H1 (cell line): ENCODE data around the gene CIROP. TPM values are rescaled to one million over a fixed set of nuclear protein-coding genes. Genes with fewer than 3 reads are reported as not detected.

Experiments
- BRCA1 ChIP-seq: IDR thresholded peaks from 2 replicates; pipeline ENCODE4 v1.6.1; 2012; ENCODE audit warnings: low read depth, low read length, improper control_type of control experiment
- CHD2 ChIP-seq: IDR thresholded peaks from 2 replicates; pipeline ENCODE4 v1.6.1; 2012; ENCODE audit warnings: low read length, improper control_type of control experiment
- E2F6 ChIP-seq: IDR thresholded peaks from 2 replicates; pipeline ENCODE4 v1.6.1; 2012; ENCODE audit warnings: inconsistent platforms
- EGR1 ChIP-seq: IDR thresholded peaks from 2 replicates; pipeline ENCODE4 v1.6.1; 2011; ENCODE audit warnings: low read depth, low read length, borderline replicate concordance
- JUN ChIP-seq: IDR thresholded peaks from 2 replicates; pipeline ENCODE4 v1.6.1; 2011; ENCODE audit warnings: low read depth, mild to moderate bottlenecking, improper control_type of control experiment, low read length
- KDM1A ChIP-seq: fragments of 200-600, 300-600 bp; sonication (generic); IDR thresholded peaks from 2 replicates; pipeline ENCODE4 v1.7.1; 2016; ENCODE audit warnings: mild to moderate bottlenecking, low read length, borderline replicate concordance
- MAFK ChIP-seq: IDR thresholded peaks from 2 replicates; pipeline ENCODE4 v1.6.1; 2012; ENCODE audit warnings: low read depth, mild to moderate bottlenecking, improper control_type of control experiment, low read length
- PHF8 ChIP-seq: fragments of 200-600 bp; sonication (generic); conservative IDR thresholded peaks from 2 replicates; pipeline ENCODE4 v1.7.1; 2012; ENCODE audit warnings: low read depth, mild to moderate bottlenecking, inconsistent platforms, low read length, moderate library complexity
- SP1 ChIP-seq: IDR thresholded peaks from 2 replicates; pipeline ENCODE4 v1.6.1; 2011; ENCODE audit warnings: low read depth, low read length
- polyA plus RNA-seq, 7 experiments: library from polyadenylated mRNA; depleted of rRNA in 3 of 7; stranded (reverse) in 5 of 7; unstranded in 2 of 7; fragments of >200 nt in 5 of 7; fragments of 200-250 nt in 2 of 7; gene quantifications; 1 replicate in 5 of 7; 2 replicates in 1 of 7; 4 replicates in 1 of 7; pipeline versions ENCODE4 v1.2.1 to v1.2.3, GENCODE V29; 2011 to 2013; ENCODE audit warnings: missing spikeins in 2 of 7, mixed read lengths in 2 of 7
- total RNA-seq: library from RNA; stranded (reverse); fragmentation: NEBNext Ultra II Directional; extraction: Animal tissue kit (Norgen Biotek cat#: 25700); gene quantifications from 2 replicates; pipeline ENCODE4 v1.2.1, GENCODE V29; 2021

Gene CIROP
- total and polyA plus RNA-seq, 2 of the 8 experiments (the other 6 are each of a cell fraction or from before 2014, with no cell fraction given): 0.06 TPM; not detected in 1

- TF ChIP-seq EGR1: peak; percentile 67; the same call in 1 of the 2 replicates
- peak; percentile 51; the same call in 1 of the 2 replicates for TF ChIP-seq CHD2
- TF ChIP-seq PHF8: peak; percentile 67
- no peak for TF ChIP-seq E2F6
- no peak for TF ChIP-seq JUN
- TF ChIP-seq BRCA1: no peak
- peak; percentile 68 for TF ChIP-seq KDM1A
- TF ChIP-seq SP1: no peak
- TF ChIP-seq MAFK: no peak
These were observed 33.4 kb downstream of the CIROP start (continued) for GRCh38 chr14:23071244-23071920.
